Superior temporal gyrus (tissue), 1 donor: ENCODE results near the gene LCP1.

Experiments
- DNase-seq: peaks from one replicate; pipeline ENCODE4 v3.0.0-alpha.2; 2016; ENCODE audit errors: extremely low spot score

Gene LCP1

DNA sequence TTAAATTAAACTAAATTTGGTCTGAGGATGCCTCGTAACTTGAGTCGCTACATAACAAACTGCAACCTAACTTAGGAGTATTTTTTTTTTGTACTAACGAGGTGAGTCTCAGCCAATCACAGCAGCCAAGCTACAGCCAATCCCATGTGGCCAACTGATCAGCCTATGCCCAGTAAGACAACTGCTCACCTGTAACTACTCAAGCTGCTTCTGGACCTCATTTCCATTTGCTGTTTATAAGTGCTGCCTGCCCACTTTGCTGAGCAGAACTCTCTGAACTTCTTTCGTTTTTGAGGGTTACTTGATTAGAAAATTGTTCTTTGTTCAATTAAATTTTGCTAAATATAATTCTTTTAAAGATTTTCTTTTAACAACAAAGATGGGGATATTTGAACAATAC lies 81.0 kb downstream of the LCP1 start:
- no peak for DNase-seq

GRCh38 chr13:46100191-46100815 lies 81.7 kb downstream of the LCP1 start:
- no peak for DNase-seq

- DNase-seq: no peak
These were observed 84.3 kb downstream of the LCP1 start for GRCh38 chr13:46097663-46098062.

DNA sequence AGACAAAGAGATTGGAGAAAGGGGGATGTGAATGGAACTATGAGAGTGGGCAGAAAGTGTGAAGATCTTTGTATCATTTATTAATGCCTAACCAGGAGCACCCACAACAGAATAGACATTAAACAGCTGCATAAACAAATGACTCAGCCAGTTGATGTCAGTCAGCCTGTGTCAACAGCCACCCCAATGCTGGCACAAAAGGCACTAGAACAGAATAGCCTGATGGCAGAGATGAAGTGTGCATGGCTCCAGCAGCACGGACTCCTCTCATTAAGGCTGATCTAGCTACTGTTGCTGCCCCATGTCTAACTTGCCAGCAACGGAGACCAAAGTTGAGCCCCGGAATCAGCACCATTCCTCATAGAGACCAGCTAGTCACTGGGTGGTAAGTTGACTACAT lies 85.0 kb downstream of the LCP1 start:
- DNase-seq: peak; percentile 87

DNA sequence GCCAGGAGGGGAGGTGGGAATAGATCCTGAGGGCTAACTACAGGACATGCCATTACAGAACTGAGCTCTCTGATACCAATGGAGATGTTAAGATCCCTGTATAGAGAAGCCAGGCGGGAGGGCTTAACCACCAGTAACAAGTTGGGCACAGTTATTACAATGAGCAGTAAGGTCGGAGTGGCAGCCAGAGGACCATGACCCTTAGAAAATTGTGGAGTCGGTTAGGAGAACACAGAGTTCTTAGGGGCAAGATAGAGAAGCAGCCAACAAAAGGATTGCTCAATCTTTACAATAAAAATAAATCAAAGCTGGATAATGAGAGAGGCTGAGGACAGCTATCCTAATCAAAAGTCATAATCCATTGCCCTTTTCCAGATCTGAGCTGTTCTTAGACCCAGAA lies 87.5 kb downstream of the LCP1 start:
- no peak for DNase-seq

DNA sequence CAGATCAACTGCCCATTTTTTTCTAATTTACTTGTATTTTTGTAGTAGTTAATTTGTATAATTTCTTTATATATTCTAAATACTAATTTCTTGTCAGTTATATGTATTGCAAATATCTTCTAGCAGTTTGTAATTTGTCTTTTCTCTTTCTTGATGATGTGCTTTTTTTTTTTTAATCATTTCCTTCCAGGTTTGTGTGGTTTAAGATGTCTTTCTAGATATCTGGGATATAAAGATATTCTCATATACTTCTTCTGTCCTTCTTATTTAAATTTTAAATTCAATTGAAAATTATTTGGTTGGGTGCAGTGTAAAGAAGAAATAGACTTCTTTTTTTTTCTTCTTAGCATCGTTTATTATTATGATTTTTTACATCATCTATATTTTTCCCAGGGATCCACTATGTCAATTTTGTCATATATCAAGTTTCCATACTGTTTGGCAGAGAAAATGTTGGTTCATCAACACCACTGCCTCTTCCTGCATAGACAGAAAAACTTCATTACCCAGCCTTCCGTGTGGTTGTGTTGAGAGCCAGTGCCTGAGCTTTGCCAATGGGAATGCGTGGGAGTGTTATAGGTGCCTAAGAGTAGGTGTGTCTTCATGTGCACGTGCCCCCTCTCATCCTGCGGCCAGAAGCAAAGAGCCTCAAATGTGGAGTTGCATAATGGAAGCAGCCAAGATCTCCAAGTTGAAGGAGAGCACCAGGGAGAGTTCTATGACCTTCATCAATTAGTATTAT lies 93.0 kb downstream of the LCP1 start:
- DNase-seq: no peak

- no peak for DNase-seq
These were observed 94.5 kb downstream of the LCP1 start for GRCh38 chr13:46087481-46087880.

DNA sequence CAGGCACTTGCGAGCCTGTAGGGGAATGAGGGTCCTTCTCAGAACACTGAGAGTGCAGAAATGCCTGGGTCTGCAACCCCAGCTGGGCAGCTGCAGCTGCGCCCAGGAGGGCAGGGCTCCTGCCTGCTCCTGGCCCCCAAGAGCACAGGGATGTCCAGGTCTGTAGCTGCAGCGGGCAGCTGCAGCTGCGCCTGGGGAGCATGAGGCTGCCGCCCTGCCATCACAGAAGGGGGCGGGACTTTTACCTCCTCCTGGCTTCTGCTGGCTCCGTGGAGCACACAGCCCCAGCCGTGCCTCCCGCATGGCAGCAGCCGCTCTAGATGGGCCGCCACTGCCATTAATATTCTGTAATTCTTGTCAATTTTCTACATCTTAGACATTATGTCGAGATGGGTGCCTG lies 95.0 kb downstream of the LCP1 start:
- DNase-seq: no peak

DNA sequence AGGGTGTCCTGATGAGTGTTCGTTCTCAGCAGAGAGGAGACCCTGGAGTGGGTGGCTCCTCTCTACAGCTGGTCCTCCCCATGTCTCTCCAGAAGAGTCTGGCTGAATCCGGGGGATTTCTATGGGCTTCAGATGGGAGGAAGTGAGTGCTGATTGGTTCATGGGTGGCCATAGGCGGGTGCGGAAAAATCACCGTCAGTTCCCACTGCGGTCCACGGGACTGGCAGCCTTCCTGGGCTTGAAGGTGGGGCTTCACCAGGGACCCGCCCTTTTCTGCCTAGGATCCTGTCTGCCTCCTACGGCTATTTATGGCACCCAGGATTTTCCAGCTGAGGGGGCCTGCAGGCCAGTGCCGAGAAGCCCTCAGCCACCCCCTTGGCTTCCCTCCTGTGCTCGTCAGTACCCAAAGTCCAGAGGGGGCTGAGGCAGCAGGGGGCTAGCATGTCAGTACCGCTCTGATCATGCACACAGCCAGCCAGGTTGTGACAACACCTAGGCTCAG lies 95.5 kb downstream of the LCP1 start:
- no peak for DNase-seq

- no peak for DNase-seq
These were observed 96.2 kb downstream of the LCP1 start for GRCh38 chr13:46085737-46086136.

- no peak for DNase-seq
These were observed 99.7 kb downstream of the LCP1 start for GRCh38 chr13:46082324-46082723.

DNA sequence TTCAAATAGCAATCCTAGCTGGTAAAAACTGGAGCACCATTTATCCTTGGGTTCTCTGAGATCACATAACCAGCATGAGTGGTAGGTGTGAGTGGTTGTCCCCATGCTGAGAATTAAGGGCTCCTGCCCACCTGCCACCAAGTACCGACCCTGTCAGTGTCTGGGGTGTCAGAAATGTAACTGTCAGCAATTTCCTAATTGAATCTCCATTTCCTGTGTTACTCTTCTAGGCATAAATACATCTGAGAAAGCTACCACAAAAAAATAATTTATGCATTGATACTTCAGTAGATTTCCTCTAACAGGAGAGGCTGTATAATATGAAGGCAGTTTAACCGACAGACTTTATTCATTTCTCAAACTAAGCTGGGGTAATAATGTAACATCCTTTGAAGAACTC lies 102.2 kb downstream of the LCP1 start:
- no peak for DNase-seq

DNA sequence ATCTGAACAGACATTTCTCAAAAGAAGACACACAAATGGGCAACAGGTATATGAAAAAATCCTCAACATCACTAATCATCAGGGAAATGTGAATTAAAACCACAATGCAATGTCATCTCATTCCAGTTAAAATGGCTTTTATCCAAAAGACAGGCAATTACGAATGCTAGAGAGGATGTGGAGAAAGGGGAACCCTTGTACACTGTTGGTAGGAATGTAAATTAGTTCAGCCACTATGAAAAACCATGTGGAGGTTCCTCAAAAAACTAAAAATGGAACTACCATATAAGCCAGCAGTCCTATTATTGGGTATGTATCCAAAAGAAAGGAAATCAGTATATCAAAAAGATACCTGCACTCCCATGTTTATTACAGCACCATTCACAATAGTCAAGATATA lies 104.7 kb downstream of the LCP1 start:
- no peak for DNase-seq

- DNase-seq: no peak
These were observed 105.2 kb downstream of the LCP1 start for GRCh38 chr13:46076827-46077226.
